Kidney epithelial cell (primary cell): ENCODE results near the gene SLC38A3. TPM values are rescaled to one million over a fixed set of nuclear protein-coding genes. Genes with fewer than 3 reads are reported as not detected.

ENCODE experiments used
- DNase-seq: peaks from one replicate; pipeline ENCODE4 v3.0.0-alpha.2; 2010; ENCODE audit warnings: low read depth
- H3K27me3 ChIP-seq: 2 replicates; pipeline ENCODE4 v1.6.0; 2011; ENCODE audit warnings: low read length; ENCODE audit not compliant: control insufficient read depth, insufficient read depth
- H3K36me3 ChIP-seq: 2 replicates; pipeline ENCODE4 v1.5.1; 2011; ENCODE audit warnings: low read length; ENCODE audit not compliant: control insufficient read depth, insufficient read depth
- H3K4me3 ChIP-seq: 2 replicates; pipeline ENCODE4 v1.5.1; 2011; ENCODE audit warnings: low read depth, mild to moderate bottlenecking, control low read depth, low read length
- CTCF ChIP-seq: IDR thresholded peaks from 2 replicates; pipeline ENCODE4 v1.5.1; 2011; ENCODE audit warnings: mild to moderate bottlenecking, moderate library complexity, low read length, control low read depth, inconsistent platforms; ENCODE audit not compliant: insufficient read depth, poor library complexity, severe bottlenecking
- total RNA-seq: library from RNA; depleted of rRNA; stranded (reverse); fragments of >200 nt; gene quantifications from 2 replicates; pipeline ENCODE4 v1.2.3, GENCODE V29; 2015

Gene SLC38A3
- total RNA-seq, 1 donor from 2014 or later: 0.13 TPM

GRCh38 chr3:50190936-50191660 lies 14.0 kb upstream of the SLC38A3 start, which contains the start of gene GNAT1:
TSS of gene GNAT1 (plus strand) at chr3:50191610. CDS start at chr3:50191726, 116 bp downstream.
- H3K36me3 ChIP-seq: no peaks in the 10 kb centered on the region
- peaks cover 33% of the 10 kb centered on the region for H3K27me3 ChIP-seq
- H3K4me3 ChIP-seq: no peak within 1 kb of the TSS
- no peak for TF ChIP-seq CTCF
- no peak for DNase-seq

GRCh38 chr3:50192124-50192523 lies 12.9 kb upstream of the SLC38A3 start:
- DNase-seq: no peak
- no peak for TF ChIP-seq CTCF
- H3K36me3 ChIP-seq: no peaks in the 10 kb centered on the region
- H3K27me3 ChIP-seq: peaks cover 36% of the 10 kb centered on the region
- H3K4me3 ChIP-seq: no peak overlapping the region

GRCh38 chr3:50192689-50193141 lies 12.4 kb upstream of the SLC38A3 start:
- no peak for DNase-seq
- no peak overlapping the region for H3K4me3 ChIP-seq
- H3K36me3 ChIP-seq: no peaks in the 10 kb centered on the region
- peak; percentile 87 for TF ChIP-seq CTCF
- H3K27me3 ChIP-seq: peaks cover 36% of the 10 kb centered on the region

GRCh38 chr3:50193286-50193685 lies 11.8 kb upstream of the SLC38A3 start:
- no peak for TF ChIP-seq CTCF

GRCh38 chr3:50193746-50194127 lies 11.3 kb upstream of the SLC38A3 start:
- TF ChIP-seq CTCF: no peak
- DNase-seq: no peak
- Histone ChIP-seq H3K4me3 (no peak overlapping the region), H3K36me3 (no peaks in the 10 kb centered on the region), H3K27me3 (peaks cover 36% of the 10 kb centered on the region)

More at GRCh38 chr3:50193286-50193685, 11.8 kb upstream of the SLC38A3 start:
- no peak overlapping the region for H3K4me3 ChIP-seq
- H3K36me3 ChIP-seq: no peaks in the 10 kb centered on the region
- H3K27me3 ChIP-seq: peaks cover 36% of the 10 kb centered on the region
- DNase-seq: no peak
